Gastrocnemius medialis (tissue), 4 donors: ENCODE measurements around the gene RRAD. TPM values are rescaled to one million over a fixed set of nuclear protein-coding genes. Genes with fewer than 3 reads are reported as not detected.

ENCODE experiments used
- ATAC-seq, 2 donors: fragments of 150-250 bp; one replicate each; pipeline ENCODE4 v1.9.1; 2016
- DNase-seq, 2 donors: peaks; one replicate each; pipeline ENCODE4 v3.0.0-alpha.2; 2019
- H3K27ac ChIP-seq, 4 donors: fragments of 200-600 bp; sonication (generic); 1 replicate in 1 of 4; 2 replicates in 3 of 4; pipeline ENCODE4 v1.5.1; 2016 to 2018; ENCODE audit warnings: mild to moderate bottlenecking in 2 of 4, moderate library complexity in 1 of 4
- H3K27me3 ChIP-seq, 3 donors: fragments of 200-600 bp; sonication (generic) in 2 of 3; 1 replicate in 1 of 3; 2 replicates in 2 of 3; pipeline versions ENCODE4 v1.5.1 to v1.6.0; 2016 to 2019; ENCODE audit warnings: mild to moderate bottlenecking in 1 of 3, moderate library complexity in 1 of 3
- H3K36me3 ChIP-seq, 2 donors: fragments of 200-600 bp; sonication (generic) in 1 of 2; one replicate each; pipeline ENCODE4 v1.5.1; 2017 to 2018
- H3K4me1 ChIP-seq, 2 donors: fragments of 200-600 bp; sonication (generic) in 1 of 2; one replicate each; pipeline ENCODE4 v1.5.1; 2016 to 2017; ENCODE audit warnings: mild to moderate bottlenecking in 2 of 2
- H3K4me3 ChIP-seq, 4 donors: fragments of 200-600 bp; sonication (generic) in 3 of 4; 1 replicate in 1 of 4; 2 replicates in 3 of 4; pipeline ENCODE4 v1.5.1; 2016 to 2019; ENCODE audit warnings: mild to moderate bottlenecking in 2 of 4
- H3K9me3 ChIP-seq, 3 donors: fragments of 200-600 bp; sonication (generic) in 2 of 3; 1 replicate in 1 of 3; 2 replicates in 2 of 3; pipeline ENCODE4 v1.5.1; 2016 to 2019
- CTCF ChIP-seq, 5 experiments: fragments of 450-650 bp in 3 of 5; fragments of 200-600 bp in 2 of 5; sonication (generic) in 2 of 5; IDR thresholded peaks in 4 of 5; conservative IDR thresholded peaks in 1 of 5; 1 replicate in 4 of 5; 2 replicates in 1 of 5; pipeline ENCODE4 v1.5.1; 2016 to 2019; ENCODE audit warnings: antibody characterized with exemption in 5 of 5, mild to moderate bottlenecking in 3 of 5, moderate library complexity in 3 of 5
- POLR2A ChIP-seq, 2 donors: fragments of 450-650 bp; IDR thresholded peaks; one replicate each; pipeline ENCODE4 v1.6.1; 2017; ENCODE audit warnings: antibody characterized with exemption in 2 of 2, mild to moderate bottlenecking in 2 of 2, moderate library complexity in 2 of 2
- in situ Hi-C, 4 donors: fragments of 200-750 bp; cut with MboI; loops; one replicate each; pipeline versions ENCODE4 v1.15.0 to v1.8.0; 2017; ENCODE audit warnings: low sequenced_read_pairs in 4 of 4
- intact Hi-C: fragments of 100-400 bp; cut with DNase I; formaldehyde crosslinking; loops from one replicate; pipeline ENCODE4 v1.15.1; 2023; ENCODE audit warnings: low total_unique reads
- total RNA-seq, 4 donors: library from RNA; depleted of rRNA; stranded (reverse); fragments of >200 nt; gene quantifications; one replicate each; pipeline versions ENCODE4 v1.1.0 to v1.2.3, GENCODE V29; 2016

The RRAD gene
- total RNA-seq, 4 donors from 2014 or later = 286 to 1,191 (median 655) TPM

- peaks cover 0 to 50% of the 10 kb centered on the region in 2 donors for H3K36me3 ChIP-seq
- H3K4me1 ChIP-seq = peaks cover 4 to 12% of the 10 kb centered on the region in 2 donors
- in situ Hi-C loops = no loop called here
- no peak for TF ChIP-seq POLR2A (IDR thresholded peaks at IDR 0.05)
- TF ChIP-seq CTCF (IDR thresholded peaks at IDR 0.05 in 4 of 5, conservative IDR thresholded peaks at IDR 0.05 in 1 of 5) = no peak
- H3K27me3 ChIP-seq = no peaks in the 10 kb centered on the region
- no peak for ATAC-seq
- intact Hi-C loops = no loop called here
- no peaks in the 10 kb centered on the region for H3K9me3 ChIP-seq
- no peak overlapping the region for H3K4me3 ChIP-seq
- no peak for DNase-seq
- no peak overlapping the region for H3K27ac ChIP-seq
Measured at GRCh38 chr16:66944054-66944441, 18.7 kb upstream of the RRAD start.

GRCh38 chr16:66943426-66944053 is 18.2 kb upstream of the RRAD start:
- in situ Hi-C loops (no loop called here), intact Hi-C loops (no loop called here)
- Histone ChIP-seq H3K36me3 (peaks cover 0 to 55% of the 10 kb centered on the region in 2 donors), H3K4me1 (peaks cover 0 to 10% of the 10 kb centered on the region in 2 donors), H3K27me3 (no peaks in the 10 kb centered on the region), H3K9me3 (no peaks in the 10 kb centered on the region), H3K4me3 (no peak overlapping the region), H3K27ac (no peak overlapping the region)
- DNase-seq (no peak), ATAC-seq (no peak)
- no peak for TF ChIP-seq POLR2A (IDR thresholded peaks at IDR 0.05)
- no peak for TF ChIP-seq CTCF (IDR thresholded peaks at IDR 0.05 in 4 of 5, conservative IDR thresholded peaks at IDR 0.05 in 1 of 5)

GRCh38 chr16:66942981-66943380 is 17.6 kb upstream of the RRAD start:
- in situ Hi-C loops (no loop called here), intact Hi-C loops (no loop called here)
- Histone ChIP-seq H3K4me1 (peaks cover 0 to 10% of the 10 kb centered on the region in 2 donors), H3K27ac (no peak overlapping the region), H3K9me3 (no peaks in the 10 kb centered on the region), H3K4me3 (no peak overlapping the region), H3K27me3 (no peaks in the 10 kb centered on the region), H3K36me3 (peaks cover 0 to 60% of the 10 kb centered on the region in 2 donors)
- TF ChIP-seq POLR2A (IDR thresholded peaks at IDR 0.05) (no peak), CTCF (IDR thresholded peaks at IDR 0.05 in 4 of 5, conservative IDR thresholded peaks at IDR 0.05 in 1 of 5) (no peak)
- no peak for DNase-seq
- ATAC-seq = no peak

GRCh38 chr16:66940236-66940635 is 14.9 kb upstream of the RRAD start:
- Histone ChIP-seq H3K9me3 (no peaks in the 10 kb centered on the region), H3K27ac (peak overlapping the region in 1 of 4 donors; percentile 38), H3K4me3 (no peak overlapping the region), H3K4me1 (peaks cover 22 to 24% of the 10 kb centered on the region in 2 donors), H3K36me3 (peaks cover 0 to 71% of the 10 kb centered on the region in 2 donors), H3K27me3 (no peaks in the 10 kb centered on the region)
- intact Hi-C loops (no loop called here), in situ Hi-C loops (no loop called here)
- no peak for DNase-seq
- ATAC-seq = no peak
- TF ChIP-seq POLR2A (IDR thresholded peaks at IDR 0.05) = no peak
- TF ChIP-seq CTCF (IDR thresholded peaks at IDR 0.05 in 4 of 5, conservative IDR thresholded peaks at IDR 0.05 in 1 of 5) = no peak

GRCh38 chr16:66939366-66939765 is 14.0 kb upstream of the RRAD start:
- Histone ChIP-seq H3K27ac (peak overlapping the region in 1 of 4 donors; percentile 28), H3K27me3 (no peaks in the 10 kb centered on the region), H3K4me1 (peaks cover 22 to 25% of the 10 kb centered on the region in 2 donors), H3K9me3 (no peaks in the 10 kb centered on the region), H3K36me3 (peaks cover 0 to 71% of the 10 kb centered on the region in 2 donors), H3K4me3 (no peak overlapping the region)
- intact Hi-C loops = no loop called here
- DNase-seq (no peak), ATAC-seq (no peak)
- in situ Hi-C loops = no loop called here
- TF ChIP-seq POLR2A (IDR thresholded peaks at IDR 0.05) (no peak), CTCF (IDR thresholded peaks at IDR 0.05 in 4 of 5, conservative IDR thresholded peaks at IDR 0.05 in 1 of 5) (no peak)
